Transverse colon (tissue), 4 donors: ENCODE measurements around the gene TAOK3. TPM values are rescaled to one million over a fixed set of nuclear protein-coding genes. Genes with fewer than 3 reads are reported as not detected.

Experiments
- DNase-seq: peaks from one replicate; pipeline ENCODE4 v3.0.0-alpha.2; 2019
- H3K27ac ChIP-seq, 4 donors: fragments of 200-600 bp; sonication (generic); 2 replicates each; pipeline ENCODE4 v1.5.1; 2016 to 2018; ENCODE audit warnings: inconsistent platforms in 4 of 4
- H3K27me3 ChIP-seq: fragments of 200-600 bp; sonication (generic); 2 replicates; pipeline ENCODE4 v1.5.1; 2017; ENCODE audit warnings: inconsistent platforms
- H3K36me3 ChIP-seq, 4 donors: fragments of 200-600 bp; sonication (generic); 2 replicates each; pipeline ENCODE4 v1.5.1; 2017 to 2019; ENCODE audit warnings: inconsistent platforms in 4 of 4
- H3K4me1 ChIP-seq, 4 donors: fragments of 200-600 bp; sonication (generic); 2 replicates each; pipeline ENCODE4 v1.5.1; 2017 to 2020; ENCODE audit warnings: inconsistent platforms in 4 of 4
- H3K4me3 ChIP-seq, 4 donors: fragments of 200-600 bp; sonication (generic); 1 replicate in 1 of 4; 2 replicates in 3 of 4; pipeline versions ENCODE4 v1.5.1 to v1.6.1; 2017 to 2019; ENCODE audit warnings: inconsistent platforms in 4 of 4
- H3K9me3 ChIP-seq, 2 donors: fragments of 200-600 bp; sonication (generic); 2 replicates each; pipeline ENCODE4 v1.5.1; 2017 to 2019; ENCODE audit warnings: inconsistent platforms in 2 of 2
- CTCF ChIP-seq, 5 experiments: fragments of 200-600 bp in 3 of 5; fragments of 450-650 bp in 2 of 5; sonication (generic) in 3 of 5; IDR thresholded peaks; 1 replicate in 2 of 5; 2 replicates in 3 of 5; pipeline ENCODE4 v1.5.1; 2016 to 2017; ENCODE audit warnings: antibody characterized with exemption in 5 of 5, inconsistent platforms in 3 of 5, mild to moderate bottlenecking in 2 of 5, moderate library complexity in 1 of 5
- EP300 ChIP-seq: sonication (generic); formaldehyde crosslinking; IDR thresholded peaks from one replicate; pipeline ENCODE4 v1.6.1; 2017; ENCODE audit warnings: antibody characterized with exemption, low read depth
- POLR2A ChIP-seq: fragments of 450-650 bp; IDR thresholded peaks from one replicate; pipeline ENCODE4 v1.6.1; 2016; ENCODE audit warnings: antibody characterized with exemption, mild to moderate bottlenecking, moderate library complexity
- POLR2AphosphoS5 ChIP-seq, 3 donors: sonication (generic); formaldehyde crosslinking; IDR thresholded peaks; one replicate each; pipeline ENCODE4 v1.6.1; 2016; ENCODE audit warnings: antibody characterized with exemption in 3 of 3
- WGBS, 2 donors: methylation state at CpG; one replicate each; pipeline ENCODE4 v1.1.5; 2018; ENCODE audit warnings: low coverage in 1 of 2; 5-methylcytosine and 5-hydroxymethylcytosine counted together
- in situ Hi-C, 4 donors: fragments of 200-750 bp; cut with MboI; loops; one replicate each; pipeline versions ENCODE4 v1.15.0 to v1.15.1; 2017; ENCODE audit warnings: low sequenced_read_pairs in 3 of 4, low pct_ligation_motif_present in 1 of 4, low pct_unique_long_range_greater_than_20kb in 1 of 4
- intact Hi-C: fragments of 100-400 bp; cut with DNase I; formaldehyde crosslinking; loops from one replicate; pipeline ENCODE4 v1.15.1; 2023; ENCODE audit warnings: low total_unique reads
- total RNA-seq, 4 donors: library from RNA; depleted of rRNA; stranded (reverse); fragments of >200 nt; gene quantifications; one replicate each; pipeline ENCODE4 v1.1.0, GENCODE V29; 2016

The TAOK3 gene
- total RNA-seq, 4 donors from 2014 or later = 40.4 to 93.2 (median 79.2) TPM

DNA sequence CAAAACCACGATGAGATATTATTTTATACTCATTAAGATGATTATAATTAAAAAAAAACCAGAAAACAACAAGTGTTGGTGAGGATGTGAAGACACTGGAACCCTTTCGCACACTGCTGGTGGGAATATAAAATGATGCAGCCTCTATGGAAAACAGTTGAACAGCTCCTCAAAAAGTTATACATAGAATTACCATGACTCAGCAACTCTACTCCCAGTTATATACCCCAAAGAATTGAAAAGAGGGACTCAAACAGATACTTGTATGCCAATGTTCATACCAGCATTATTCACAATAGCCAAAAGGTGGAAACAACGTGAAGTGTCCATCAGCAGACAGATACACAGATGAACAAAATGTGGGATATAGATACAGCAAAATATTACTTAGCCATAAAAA, 53.1 kb downstream of the TAOK3 start:
- in situ Hi-C loops = no loop called here

DNA sequence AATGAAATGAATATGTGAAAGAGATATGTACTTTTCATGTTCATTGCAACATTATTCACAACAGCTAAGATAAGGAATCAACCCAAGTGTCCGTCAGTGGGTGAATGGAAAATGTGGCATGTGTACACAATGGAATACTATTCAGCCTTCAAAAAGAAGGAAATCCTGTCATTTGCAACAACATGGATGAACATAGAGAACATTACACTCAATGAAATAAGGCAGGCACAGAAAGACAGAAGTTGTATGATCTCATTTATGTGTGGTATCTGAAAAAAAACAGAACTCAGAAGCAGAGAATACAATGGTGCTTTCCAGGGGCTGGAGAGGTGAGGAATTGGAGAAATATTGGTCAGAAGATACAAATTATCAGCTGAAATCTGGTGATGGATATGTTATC, 54.0 kb downstream of the TAOK3 start:
- in situ Hi-C loops (no loop called here), intact Hi-C loops (no loop called here)
- DNase-seq = no peak
- H3K27me3 ChIP-seq = no peaks in the 10 kb centered on the region
- H3K27ac ChIP-seq = no peak overlapping the region
- WGBS, 2 donors = 97 to 100% methylated on average over 1 of the region's 1 CpG
- H3K9me3 ChIP-seq = no peaks in the 10 kb centered on the region
- H3K36me3 ChIP-seq = no peaks in the 10 kb centered on the region
- H3K4me3 ChIP-seq = no peak overlapping the region
- H3K4me1 ChIP-seq = peaks cover 0 to 3% (median 0%) of the 10 kb centered on the region in 4 donors
- TF ChIP-seq CTCF (IDR thresholded peaks at IDR 0.05) = no peak
- no peak for TF ChIP-seq POLR2AphosphoS5 (IDR thresholded peaks at IDR 0.05)
- no peak for TF ChIP-seq POLR2A
- TF ChIP-seq EP300 = no peak

More for the DNA sequence above, 53.1 kb downstream of the TAOK3 start:
- Histone ChIP-seq H3K4me3 (no peak overlapping the region), H3K27me3 (no peaks in the 10 kb centered on the region), H3K27ac (no peak overlapping the region), H3K36me3 (no peaks in the 10 kb centered on the region), H3K9me3 (no peaks in the 10 kb centered on the region), H3K4me1 (no peaks in the 10 kb centered on the region)
- TF ChIP-seq POLR2A (no peak), EP300 (no peak), POLR2AphosphoS5 (IDR thresholded peaks at IDR 0.05) (no peak), CTCF (IDR thresholded peaks at IDR 0.05) (no peak)
- no peak for DNase-seq
- WGBS, 2 donors = 84 to 94% methylated on average over 3 of the region's 3 CpGs
- intact Hi-C loops = no loop called here

DNA sequence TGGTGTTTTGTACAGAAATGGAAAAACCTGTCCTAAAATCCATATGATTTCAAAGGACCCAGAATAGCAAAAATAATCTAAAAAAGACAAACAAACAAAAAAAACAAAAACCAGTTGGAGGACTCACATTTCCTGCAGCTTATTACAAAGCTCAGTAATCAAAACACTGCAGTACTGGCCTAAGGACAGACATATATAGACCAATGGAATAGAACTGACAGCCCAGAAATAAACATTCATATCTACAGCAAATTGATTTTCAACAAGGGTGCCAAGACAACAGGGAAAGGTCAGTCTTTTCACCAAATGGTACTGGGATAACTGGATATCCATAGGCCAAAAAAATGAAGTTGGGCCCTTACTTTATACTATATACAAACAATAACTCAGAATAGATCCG, 55.0 kb downstream of the TAOK3 start:
- H3K4me3 ChIP-seq = no peak overlapping the region
- in situ Hi-C loops (no loop called here), intact Hi-C loops (no loop called here)
- TF ChIP-seq POLR2A (no peak), POLR2AphosphoS5 (IDR thresholded peaks at IDR 0.05) (no peak), EP300 (no peak), CTCF (IDR thresholded peaks at IDR 0.05) (no peak)
- H3K36me3 ChIP-seq = no peaks in the 10 kb centered on the region
- H3K27me3 ChIP-seq = no peaks in the 10 kb centered on the region
- H3K9me3 ChIP-seq = no peaks in the 10 kb centered on the region
- H3K27ac ChIP-seq = no peak overlapping the region
- 45 to 82% methylated on average over 1 of the region's 1 CpG for WGBS, 2 donors
- no peak for DNase-seq
- peaks cover 0 to 5% (median 2%) of the 10 kb centered on the region in 4 donors for H3K4me1 ChIP-seq

DNA sequence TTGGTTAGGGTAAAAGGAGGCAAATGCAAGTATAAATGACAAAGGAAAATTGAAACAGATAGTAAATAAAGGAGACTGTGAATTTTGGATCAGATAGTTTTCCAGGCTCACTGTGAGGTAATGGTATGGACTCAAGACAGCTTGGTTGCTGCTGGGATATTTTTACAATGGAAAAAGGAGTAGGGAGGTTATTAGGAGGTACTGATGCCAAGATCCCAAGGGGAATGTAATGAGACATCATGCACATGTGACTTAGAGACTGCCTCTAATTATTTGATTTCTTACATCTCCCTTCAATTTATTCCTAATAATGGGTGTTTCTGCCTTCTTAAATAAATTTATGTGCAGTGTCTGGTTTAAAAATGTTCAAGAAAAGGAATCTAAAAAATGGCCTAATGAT, 56.9 kb downstream of the TAOK3 start:
- H3K9me3 ChIP-seq = no peaks in the 10 kb centered on the region
- peaks cover 0 to 6% (median 2%) of the 10 kb centered on the region in 4 donors for H3K4me1 ChIP-seq
- no peak overlapping the region for H3K27ac ChIP-seq
- no peaks in the 10 kb centered on the region for H3K36me3 ChIP-seq
- in situ Hi-C loops = no loop called here
- H3K27me3 ChIP-seq = no peaks in the 10 kb centered on the region
- DNase-seq = no peak
- H3K4me3 ChIP-seq = no peak overlapping the region
- intact Hi-C loops = no loop called here
- no peak for TF ChIP-seq POLR2A

DNA sequence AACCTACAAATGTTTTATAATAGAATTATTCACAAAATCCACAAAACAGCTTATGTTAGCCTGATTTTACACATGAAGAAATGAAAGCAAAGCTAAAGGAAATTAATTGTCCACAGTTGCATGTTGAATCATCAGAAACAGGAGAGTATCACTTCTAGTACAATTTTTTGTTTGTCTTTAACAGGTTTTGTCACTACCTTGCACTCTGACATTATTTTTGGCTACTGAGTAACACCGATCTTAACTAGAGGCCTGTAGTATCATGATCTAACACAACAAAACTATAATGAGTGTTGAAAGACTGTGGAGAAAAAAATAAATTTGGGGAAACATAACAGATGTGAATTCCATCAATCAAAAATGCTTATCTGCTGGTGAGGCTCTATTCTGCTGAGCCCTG, 60.1 kb downstream of the TAOK3 start:
- in situ Hi-C loops (no loop called here), intact Hi-C loops (loop anchor here (5.0 kb wide), 1 partner anchor 1650 kb away; no protein-coding TSS in a partner anchor)
- TF ChIP-seq POLR2A (no peak), EP300 (no peak), CTCF (IDR thresholded peaks at IDR 0.05) (no peak), POLR2AphosphoS5 (IDR thresholded peaks at IDR 0.05) (no peak)
- no peak overlapping the region for H3K27ac ChIP-seq
- no peaks in the 10 kb centered on the region for H3K27me3 ChIP-seq
- H3K4me3 ChIP-seq = no peak overlapping the region
- DNase-seq = no peak
- H3K9me3 ChIP-seq = no peaks in the 10 kb centered on the region
- 33 to 60% methylated on average over 1 of the region's 1 CpG for WGBS, 2 donors
- no peaks in the 10 kb centered on the region for H3K36me3 ChIP-seq
- peaks cover 0 to 7% (median 5%) of the 10 kb centered on the region in 4 donors for H3K4me1 ChIP-seq
